DLD1 (cell line): ENCODE measurements around the gene KLF11.

Source experiments
- in situ Hi-C: cut with HindIII; loops from 2 replicates; pipeline ENCODE4 v1.10.0; 2017; ENCODE audit warnings: low sequenced_read_pairs

Gene KLF11

DNA sequence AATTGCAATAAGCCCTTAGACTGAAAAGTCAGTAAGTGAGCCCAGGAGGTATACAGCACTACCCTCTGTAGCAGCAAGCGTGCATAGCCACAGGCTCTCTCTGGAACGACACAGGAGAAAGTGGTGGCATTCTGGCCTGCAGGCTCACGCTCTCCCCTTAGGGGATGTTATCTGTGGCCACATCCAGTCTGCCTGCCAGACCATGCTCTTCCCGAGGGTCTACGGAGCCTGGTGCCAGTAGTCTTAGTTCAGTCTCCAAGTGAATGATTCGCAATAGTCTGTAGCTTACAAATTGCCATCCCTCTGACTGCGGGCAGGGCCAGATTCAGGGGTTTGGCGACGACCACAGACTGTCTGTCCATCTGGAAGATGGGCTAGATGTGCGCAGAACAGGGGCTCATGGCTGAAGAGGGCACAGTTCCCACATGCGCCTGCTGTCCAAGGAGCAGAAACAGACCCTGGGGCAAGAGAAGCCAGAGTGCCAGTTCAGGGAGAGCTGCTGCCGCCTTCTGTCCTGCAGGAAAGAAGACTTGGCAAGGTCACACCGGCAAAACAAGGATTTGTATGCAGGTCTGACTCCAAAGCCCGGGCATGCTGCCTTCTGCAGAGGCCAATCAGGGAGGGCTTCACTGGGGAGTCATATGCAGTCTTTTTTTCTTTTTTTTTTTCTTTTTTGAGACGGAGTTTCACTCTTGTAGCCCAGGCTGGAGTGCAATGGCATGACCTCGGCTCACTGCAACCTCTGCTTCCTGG is 3.5 kb upstream of the KLF11 start:
- in situ Hi-C loops: no loop called here

GRCh38 chr2:10041711-10042110 is 1.6 kb upstream of the KLF11 start:
- in situ Hi-C loops: no loop called here

DNA sequence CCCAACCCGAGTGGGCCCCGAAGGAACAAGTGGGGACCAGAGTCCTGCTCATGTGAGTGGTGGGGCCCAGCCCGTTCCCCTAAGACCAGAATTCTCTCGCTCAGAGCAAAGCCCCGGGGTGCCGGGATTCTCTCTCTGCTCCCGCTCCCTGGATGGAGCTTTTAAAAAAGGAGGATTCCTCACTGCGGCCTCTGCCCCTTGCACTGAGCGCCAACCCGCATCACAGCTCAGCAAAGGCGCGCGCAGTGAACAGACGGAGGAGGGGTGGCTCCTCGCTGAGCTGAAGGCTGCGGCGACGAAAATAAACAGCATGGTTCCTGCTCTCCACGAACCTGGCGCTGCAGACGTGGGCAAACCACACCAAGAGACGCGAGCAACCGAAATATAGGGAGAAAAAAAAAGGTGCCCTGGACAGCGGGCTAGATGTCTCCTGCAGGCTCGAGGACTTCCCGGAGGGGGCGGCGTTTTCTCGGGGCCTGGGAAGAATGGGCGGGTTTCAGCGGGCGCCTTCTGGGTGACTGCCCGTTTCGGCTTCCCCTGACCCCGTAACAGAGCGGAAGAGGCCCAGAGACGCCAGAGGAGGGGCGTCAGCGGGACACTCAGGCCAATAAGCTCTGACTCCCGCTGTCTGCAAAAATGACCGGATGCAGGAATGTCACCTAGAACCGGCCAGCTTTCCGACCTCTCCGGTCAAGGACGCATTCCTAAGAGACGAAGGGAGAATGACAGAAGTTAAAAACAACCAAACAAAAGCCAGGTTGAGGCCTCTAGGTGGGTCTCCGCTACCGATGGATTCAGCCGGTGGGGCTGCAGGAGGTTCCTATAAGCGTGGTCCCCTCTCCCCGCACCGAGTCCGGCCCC is 819 bp upstream of the KLF11 start:
- in situ Hi-C loops: no loop called here

DNA sequence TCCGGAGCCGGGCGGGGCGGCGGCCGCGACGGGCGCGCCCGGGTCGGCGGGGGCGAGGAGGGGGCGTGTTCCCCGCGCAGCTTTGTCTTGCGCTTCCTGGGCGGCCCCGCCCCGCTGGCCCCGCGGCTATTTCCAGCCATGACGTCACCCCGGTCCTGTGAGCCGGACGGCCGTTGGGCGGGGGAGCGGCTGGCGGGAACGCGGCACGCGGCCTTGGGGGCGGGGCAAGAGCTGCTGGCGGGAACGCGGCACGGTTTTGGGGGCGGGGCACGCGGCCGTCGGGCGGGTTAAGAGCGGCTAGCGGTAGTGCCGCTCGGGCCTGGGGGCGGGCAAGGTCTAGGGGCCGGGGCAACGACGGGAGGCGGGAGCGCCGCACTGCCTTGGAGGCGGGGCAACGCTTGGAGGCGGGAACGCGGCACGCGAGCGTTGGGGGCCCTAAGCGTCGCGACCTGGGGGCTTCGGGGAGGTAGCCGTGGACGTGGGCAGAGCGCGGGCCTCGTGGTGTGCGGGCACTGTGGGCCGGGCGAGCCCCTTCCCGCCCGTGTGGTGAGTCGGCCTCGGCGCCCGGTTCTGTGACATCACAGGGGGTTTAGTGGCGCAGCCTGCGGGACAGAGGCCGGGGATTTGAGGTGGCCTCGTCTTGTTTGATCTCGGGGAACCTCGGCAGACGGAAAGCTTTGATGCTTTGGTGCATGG is 704 bp downstream of the KLF11 start:
- in situ Hi-C loops: no loop called here

DNA sequence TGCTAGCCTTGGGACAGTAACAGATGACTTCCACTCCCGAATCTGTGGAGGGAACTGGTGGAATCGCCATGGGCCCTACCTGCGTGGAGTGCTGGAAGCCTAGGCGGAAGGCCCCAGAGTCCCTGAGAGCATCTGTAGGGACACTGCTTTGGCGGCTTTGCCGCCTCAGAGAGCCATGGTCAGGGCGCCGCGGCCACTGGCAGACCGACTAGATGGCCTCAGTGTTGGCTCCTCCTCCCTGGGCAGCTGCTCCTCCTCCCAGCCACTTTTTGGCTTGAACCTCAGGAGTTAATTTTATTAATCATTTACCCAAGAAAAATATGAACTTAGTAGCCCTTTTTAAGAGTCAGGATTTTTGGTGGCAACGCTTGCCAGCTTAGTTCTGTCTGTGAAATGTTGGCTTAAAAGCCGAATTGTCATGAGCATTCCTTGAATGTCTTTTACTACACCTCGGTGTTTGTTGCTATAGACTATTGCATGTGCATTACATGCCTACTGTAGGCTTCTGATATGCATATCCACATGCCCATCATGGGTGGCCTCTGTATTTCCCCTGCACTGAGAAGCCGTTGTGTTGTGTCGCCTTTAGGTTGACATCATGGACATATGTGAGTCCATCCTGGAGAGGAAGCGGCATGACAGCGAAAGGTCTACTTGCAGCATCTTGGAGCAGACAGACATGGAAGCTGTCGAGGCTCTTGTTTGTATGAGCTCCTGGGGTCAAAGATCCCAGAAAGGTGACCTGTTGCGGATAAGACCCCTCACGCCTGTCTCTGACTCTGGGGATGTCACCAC is 2.4 kb downstream of the KLF11 start:
- in situ Hi-C loops: no loop called here

- in situ Hi-C loops: no loop called here
These were observed 3.6 kb downstream of the KLF11 start for GRCh38 chr2:10046931-10047330.

- in situ Hi-C loops: no loop called here
These were observed 4.5 kb downstream of the KLF11 start for GRCh38 chr2:10047616-10048500.

GRCh38 chr2:10048501-10049171 is 5.3 kb downstream of the KLF11 start:
- in situ Hi-C loops: no loop called here

- in situ Hi-C loops: no loop called here
These were observed 8.9 kb downstream of the KLF11 start for GRCh38 chr2:10052216-10052615.

GRCh38 chr2:10053351-10053750 is 10.0 kb downstream of the KLF11 start:
- in situ Hi-C loops: no loop called here

DNA sequence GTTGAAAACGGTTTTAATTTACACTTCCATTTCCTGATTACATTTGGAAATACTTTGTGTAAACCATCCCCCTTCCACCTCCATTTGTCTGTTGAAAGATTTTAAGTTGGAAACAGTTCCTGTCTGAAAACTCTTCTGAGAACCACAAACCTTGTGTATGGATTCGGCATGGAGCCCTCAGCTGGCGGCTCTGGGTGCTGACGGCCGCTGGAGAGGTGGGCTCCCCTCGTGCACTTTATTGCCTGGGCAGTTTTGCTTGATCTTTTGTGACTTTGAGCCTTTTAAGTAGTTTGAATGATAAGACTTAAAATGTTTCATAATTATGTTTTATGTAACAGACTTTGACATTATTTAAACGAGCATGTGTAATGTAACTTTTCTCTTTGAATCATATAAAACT is 11.1 kb downstream of the KLF11 start:
- in situ Hi-C loops: no loop called here

DNA sequence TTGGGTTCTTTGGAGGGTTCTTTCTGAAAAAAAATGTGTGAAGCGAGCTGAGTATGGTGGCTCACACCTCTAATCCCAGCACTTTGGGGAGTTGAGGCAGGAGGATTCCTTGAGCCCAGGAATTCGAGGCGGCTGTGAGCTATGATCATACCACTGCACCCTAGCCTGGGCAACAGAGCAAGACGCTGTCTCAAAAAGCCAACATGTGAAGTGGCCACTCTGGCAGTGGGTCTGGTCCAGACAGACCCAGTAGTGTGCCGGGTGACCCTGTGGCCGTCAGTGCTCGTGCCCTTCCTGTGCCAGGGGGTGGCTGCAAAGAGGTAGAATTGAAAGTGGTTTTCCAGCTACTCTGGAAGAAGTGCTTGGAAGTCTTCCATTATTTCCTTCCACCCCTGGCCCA is 11.6 kb downstream of the KLF11 start:
- in situ Hi-C loops: no loop called here

- in situ Hi-C loops: no loop called here
These were observed 13.1 kb downstream of the KLF11 start for GRCh38 chr2:10056439-10056838.

DNA sequence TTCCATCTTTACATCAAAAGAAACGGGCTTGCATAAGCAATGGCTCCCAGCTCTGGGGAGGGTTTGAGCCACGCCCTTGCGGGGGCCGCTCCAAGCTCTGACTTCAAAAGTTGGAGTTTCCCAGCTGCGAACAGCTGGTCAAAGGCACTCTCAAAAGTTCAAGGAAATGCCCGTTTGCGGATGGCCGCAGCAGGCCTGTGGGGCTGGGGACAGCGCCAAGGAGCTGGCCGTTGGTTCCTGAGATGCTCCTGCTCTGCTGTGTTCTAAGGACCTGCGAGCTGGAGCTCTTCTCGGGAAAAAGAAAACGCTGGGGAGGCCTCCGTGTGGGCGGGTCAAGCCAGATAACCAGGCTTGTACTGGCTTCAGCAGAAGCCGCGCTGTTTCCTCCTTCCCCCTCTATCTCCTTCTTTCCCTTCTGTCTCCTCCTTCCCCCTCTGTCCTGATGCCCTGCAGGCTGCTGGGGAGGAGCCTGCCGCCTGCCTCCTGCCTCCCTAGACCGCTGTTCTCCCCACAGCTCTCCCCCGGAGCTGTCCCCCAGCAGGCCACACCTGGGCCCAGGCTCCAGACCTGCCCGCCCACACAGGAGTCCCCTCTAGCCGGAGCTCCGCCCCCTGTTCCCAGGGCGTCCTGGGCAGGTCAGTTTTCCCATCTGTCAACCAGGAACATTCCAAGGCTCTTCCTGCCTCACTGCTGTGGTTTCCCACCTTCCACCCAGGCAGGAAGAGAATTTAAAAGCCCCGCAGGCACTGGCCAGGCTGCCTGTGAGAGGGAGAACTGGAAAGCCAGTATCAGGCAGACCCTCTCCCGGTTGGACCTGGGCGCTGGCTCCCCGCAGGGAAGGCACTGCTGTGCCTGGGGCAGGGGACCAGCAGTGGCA is 14.1 kb downstream of the KLF11 start:
- in situ Hi-C loops: no loop called here

DNA sequence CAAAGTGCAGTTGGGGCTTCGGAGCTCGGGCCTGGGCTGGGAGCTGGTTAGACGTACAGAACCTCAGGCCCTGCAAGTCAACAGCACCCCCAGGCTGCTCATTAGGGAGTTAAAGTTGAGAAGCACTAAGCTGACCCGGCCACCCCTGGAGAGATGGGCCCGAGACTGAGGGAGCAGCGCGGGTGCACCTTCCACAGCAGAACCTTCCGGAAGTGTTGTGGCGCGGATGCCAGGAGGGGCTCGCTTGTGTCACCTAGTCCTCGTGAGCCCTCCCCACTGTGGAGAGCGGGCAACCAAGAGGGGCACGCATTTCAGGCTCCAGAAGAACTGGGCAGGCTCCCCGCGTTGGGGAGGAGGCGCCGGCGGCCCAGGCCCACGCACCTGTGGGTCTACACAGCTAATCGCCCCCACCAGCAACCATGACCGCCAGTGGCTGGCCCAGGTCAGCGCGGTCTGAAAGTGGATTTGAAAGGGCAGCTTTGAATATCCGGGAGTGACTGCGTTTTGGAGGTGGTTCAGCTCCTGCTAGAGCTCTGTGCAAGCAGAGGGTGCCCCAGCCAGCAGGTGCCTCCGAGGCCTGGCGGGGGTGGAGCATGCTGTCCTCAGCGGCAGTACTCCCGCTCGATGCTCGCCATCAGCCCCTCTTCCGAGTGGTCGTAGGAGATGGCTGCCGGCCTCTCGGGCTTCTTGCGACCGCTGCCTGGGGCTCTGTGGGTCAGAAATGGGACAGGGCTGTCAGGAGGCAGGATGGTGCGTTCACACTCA is 15.1 kb downstream of the KLF11 start:
- in situ Hi-C loops: no loop called here

DNA sequence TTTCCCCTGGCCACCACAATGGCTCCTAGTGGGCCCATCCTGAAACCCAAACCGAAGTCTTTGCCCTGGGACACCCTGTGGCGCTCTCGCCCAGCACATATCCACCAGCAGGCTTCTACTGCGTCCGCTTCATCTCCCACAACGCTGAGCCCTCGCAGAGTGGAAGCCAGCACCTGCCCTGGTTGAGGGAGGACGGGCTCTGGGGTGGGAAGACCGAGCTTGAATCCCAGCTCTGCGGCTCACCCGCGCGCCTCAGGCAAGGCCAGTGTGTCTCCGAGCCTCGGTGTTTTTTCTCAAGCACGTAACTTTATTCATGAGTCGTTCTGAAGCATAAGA is 15.6 kb downstream of the KLF11 start:
- in situ Hi-C loops: no loop called here

GRCh38 chr2:10059552-10060335 is 16.4 kb downstream of the KLF11 start:
- in situ Hi-C loops: no loop called here
